Heart right ventricle (tissue), 16 donors: Measurements from ENCODE around the gene INPP4B. TPM values are rescaled to one million over a fixed set of nuclear protein-coding genes. Genes with fewer than 3 reads are reported as not detected.

Experiments
- ATAC-seq, 8 donors: fragments of 200-7000 bp; cut with Tn5 transposase; one replicate each; pipeline ENCODE4 v1.9.1; 2020; ENCODE audit warnings: mild to moderate bottlenecking in 8 of 8, moderate library complexity in 8 of 8, moderate number of reproducible peaks in 1 of 8
- DNase-seq, 2 donors: peaks; one replicate each; pipeline ENCODE4 v3.0.0-alpha.2; 2020
- H3K27ac ChIP-seq, 10 donors: fragments of 200-600 bp; sonication (generic) in 2 of 10; one replicate each; pipeline versions ENCODE4 v1.5.0 to v1.8.0; 2020 to 2022; ENCODE audit warnings: mild to moderate bottlenecking in 3 of 10
- H3K27me3 ChIP-seq, 7 donors: fragments of 200-600 bp; one replicate each; pipeline ENCODE4 v1.8.0; 2021 to 2022; ENCODE audit warnings: mild to moderate bottlenecking in 2 of 7
- H3K36me3 ChIP-seq, 9 donors: fragments of 200-600 bp; sonication (generic) in 1 of 9; one replicate each; pipeline versions ENCODE4 v1.5.0 to v1.8.0; 2020 to 2022; ENCODE audit warnings: mild to moderate bottlenecking in 2 of 9
- H3K4me1 ChIP-seq, 9 donors: fragments of 200-600 bp; sonication (generic) in 1 of 9; one replicate each; pipeline versions ENCODE4 v1.5.0 to v1.8.0; 2020 to 2022; ENCODE audit warnings: mild to moderate bottlenecking in 4 of 9
- H3K4me3 ChIP-seq, 10 donors: fragments of 200-600 bp; sonication (generic) in 2 of 10; one replicate each; pipeline versions ENCODE4 v1.5.0 to v1.8.0; 2020 to 2022; ENCODE audit warnings: mild to moderate bottlenecking in 7 of 10, moderate library complexity in 2 of 10
- H3K9me3 ChIP-seq, 11 donors: fragments of 200-600 bp in 10 of 11; sonication (generic) in 2 of 11; one replicate each; pipeline versions ENCODE4 v1.5.0 to v1.8.0; 2013 to 2022; ENCODE audit warnings: mild to moderate bottlenecking in 2 of 11, control low read depth in 1 of 11, moderate library complexity in 1 of 11
- WGBS, 2 donors: extraction: QIAGEN DNeasy Blood & Tissue Kit; methylation state at CpG; one replicate each; pipeline ENCODE4 v1.1.7; 2013; ENCODE audit warnings: inconsistent platforms in 1 of 2; 5-methylcytosine and 5-hydroxymethylcytosine counted together
- intact Hi-C, 10 donors: fragments of 100-400 bp; cut with DNase I; formaldehyde crosslinking; loops; one replicate each; pipeline versions ENCODE4 v1.11.1 to v1.14.2; 2022
- polyA plus RNA-seq, 2 donors: library from polyadenylated mRNA; stranded (reverse); fragments of 200-250 nt; gene quantifications; one replicate each; pipeline ENCODE4 v1.2.3, GENCODE V29; 2013
- total RNA-seq, 10 donors: library from RNA; stranded (reverse); fragmentation: NEBNext Ultra II Directional in 3 of 10; extraction: Animal tissue kit (Norgen Biotek cat#: 25700) in 3 of 10; gene quantifications; one replicate each; pipeline versions ENCODE4 v1.2.1 to v1.2.4, GENCODE V29; 2021 to 2023
- TF ChIP-seq, protein P1 (sequence below), 9 donors: fragments of 200-600 bp; sonication (generic) in 2 of 9; IDR thresholded peaks; one replicate each; pipeline versions ENCODE4 v1.5.0 to v1.8.0; 2021 to 2022; ENCODE audit warnings: antibody characterized with exemption in 9 of 9, mild to moderate bottlenecking in 5 of 9, moderate library complexity in 1 of 9
- donor health status: Arrhythmogenic right ventricular cardiomyopathy.
- donor health status: ischemic (EF 13 %, LVEDD 7.1; RV severe dilation, severe dysfunction).
- donor health status: healthy with polysubstance abuse.
- donor health status: DM: no; HTN: yes; CAD: no.
- donor health status: DM: no; HTN: no; CAD: no.
- donor health status: ischemic (EF 25% LVEDD 6.9; RV normal size, moderate dysfunction).
- donor health status: ischemic (EF 25% LVEDD 5.7; RV mildly dilated, moderate dysfunction).
- donor health status: healthy.
- donor health status: DM: yes; HTN: yes; CAD: no.
- donor health status: Ischemic cardiomyopathy.
- donor health status: ischemic (EF 35%, LVEDD 5.7; RV mildly dilated, moderate dysfunction).
- donor health status: nonischemic (EF 11% LVEDD 7.7; RV severe dilation, severe dysfunction).
- donor health status: DM: yes; HTN: yes; CAD: no.
- donor health status: PGD.
- donor health status: ischemic (EF 29% LVEDD 5.4; RV normal size, mild dysfunction).
- donor health status: nonischemic (EF 23%, LVEDD 6.1; RV moderate dilation, normal function).

INPP4B gene
- total and polyA plus RNA-seq, 12 donors: 3.7 to 100.0 (median 39.1) TPM

DNA sequence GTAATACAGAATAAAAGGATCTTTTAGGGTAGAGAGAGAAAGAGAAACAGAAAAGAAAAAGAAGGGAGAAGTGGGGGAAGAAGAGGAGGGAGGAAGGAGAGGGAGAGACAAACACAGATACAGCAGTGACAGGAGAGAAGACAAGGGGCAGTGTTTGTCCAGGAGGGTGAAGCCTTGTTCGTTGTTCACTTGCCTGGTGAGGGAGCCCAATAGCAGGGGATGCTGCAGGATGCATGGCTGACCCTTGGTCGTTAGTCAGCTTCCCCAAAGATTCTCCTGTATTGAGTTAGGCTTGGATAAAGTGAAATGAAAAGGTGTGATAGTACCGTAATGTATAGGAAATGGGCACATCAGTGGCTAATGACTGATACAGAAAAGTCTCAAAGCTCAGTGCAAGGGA, 806.1 kb downstream of the INPP4B start:
- intact Hi-C loops: no loop called here

DNA sequence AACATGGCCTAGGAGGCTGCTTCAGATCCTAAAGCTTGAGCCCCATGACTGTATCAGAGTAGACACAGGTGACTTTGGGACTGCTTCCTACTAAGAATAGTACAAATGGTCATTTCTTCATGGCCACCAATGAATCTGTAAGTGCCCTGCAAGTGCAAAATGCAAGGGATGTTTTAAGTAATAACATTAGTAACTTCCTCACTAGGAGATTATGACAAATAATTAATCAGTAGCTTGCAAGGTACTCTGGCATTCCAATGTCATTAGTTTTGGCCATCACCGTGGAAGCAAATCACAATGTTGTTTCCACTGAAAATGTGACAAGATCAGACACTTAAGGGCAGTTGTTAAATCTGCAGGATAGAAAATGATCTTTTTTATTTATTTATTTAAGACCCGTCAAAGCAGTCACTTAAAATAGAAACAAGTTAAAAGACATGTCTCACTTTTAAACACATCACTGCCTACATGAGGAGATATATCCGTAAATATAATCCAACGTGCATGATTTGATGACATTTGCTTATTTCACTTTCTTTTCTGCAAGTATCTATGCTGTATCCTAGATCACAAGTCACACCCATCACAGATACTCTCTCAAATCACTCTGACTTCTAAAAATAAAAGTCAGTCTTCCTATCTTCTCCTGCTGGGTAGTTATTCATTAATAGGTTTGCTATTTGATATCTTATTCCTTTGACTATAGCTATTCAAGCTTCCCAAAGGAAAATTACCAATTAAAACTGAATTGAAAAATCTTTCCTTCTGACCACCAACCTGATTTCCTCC, 809.1 kb downstream of the INPP4B start:
- Histone ChIP-seq H3K9me3 (no peaks in the 10 kb centered on the region), H3K27me3 (no peaks in the 10 kb centered on the region), H3K4me1 (peaks cover 0 to 10% (median 0%) of the 10 kb centered on the region in 9 donors), H3K36me3 (no peaks in the 10 kb centered on the region), H3K27ac (no peak overlapping the region), H3K4me3 (no peak overlapping the region)
- ATAC-seq: no peak
- intact Hi-C loops: no loop called here
- TF ChIP-seq, protein P1, sequence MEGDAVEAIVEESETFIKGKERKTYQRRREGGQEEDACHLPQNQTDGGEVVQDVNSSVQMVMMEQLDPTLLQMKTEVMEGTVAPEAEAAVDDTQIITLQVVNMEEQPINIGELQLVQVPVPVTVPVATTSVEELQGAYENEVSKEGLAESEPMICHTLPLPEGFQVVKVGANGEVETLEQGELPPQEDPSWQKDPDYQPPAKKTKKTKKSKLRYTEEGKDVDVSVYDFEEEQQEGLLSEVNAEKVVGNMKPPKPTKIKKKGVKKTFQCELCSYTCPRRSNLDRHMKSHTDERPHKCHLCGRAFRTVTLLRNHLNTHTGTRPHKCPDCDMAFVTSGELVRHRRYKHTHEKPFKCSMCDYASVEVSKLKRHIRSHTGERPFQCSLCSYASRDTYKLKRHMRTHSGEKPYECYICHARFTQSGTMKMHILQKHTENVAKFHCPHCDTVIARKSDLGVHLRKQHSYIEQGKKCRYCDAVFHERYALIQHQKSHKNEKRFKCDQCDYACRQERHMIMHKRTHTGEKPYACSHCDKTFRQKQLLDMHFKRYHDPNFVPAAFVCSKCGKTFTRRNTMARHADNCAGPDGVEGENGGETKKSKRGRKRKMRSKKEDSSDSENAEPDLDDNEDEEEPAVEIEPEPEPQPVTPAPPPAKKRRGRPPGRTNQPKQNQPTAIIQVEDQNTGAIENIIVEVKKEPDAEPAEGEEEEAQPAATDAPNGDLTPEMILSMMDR (IDR thresholded peaks at IDR 0.05): no peak
- no peak for DNase-seq
- WGBS, 2 donors: 34 to 46% methylated on average over 4 of the region's 4 CpGs

More for the DNA sequence above, 806.1 kb downstream of the INPP4B start:
- H3K27me3 ChIP-seq: no peaks in the 10 kb centered on the region
- H3K27ac ChIP-seq: no peak overlapping the region
- H3K4me3 ChIP-seq: no peak overlapping the region
- H3K36me3 ChIP-seq: no peaks in the 10 kb centered on the region
- DNase-seq: no peak
- H3K4me1 ChIP-seq: peaks cover 0 to 10% (median 0%) of the 10 kb centered on the region in 9 donors
- TF ChIP-seq, protein P1 (IDR thresholded peaks at IDR 0.05): no peak
- H3K9me3 ChIP-seq: no peaks in the 10 kb centered on the region
- 70 to 72% methylated on average over 3 of the region's 3 CpGs for WGBS, 2 donors
- ATAC-seq: no peak

DNA sequence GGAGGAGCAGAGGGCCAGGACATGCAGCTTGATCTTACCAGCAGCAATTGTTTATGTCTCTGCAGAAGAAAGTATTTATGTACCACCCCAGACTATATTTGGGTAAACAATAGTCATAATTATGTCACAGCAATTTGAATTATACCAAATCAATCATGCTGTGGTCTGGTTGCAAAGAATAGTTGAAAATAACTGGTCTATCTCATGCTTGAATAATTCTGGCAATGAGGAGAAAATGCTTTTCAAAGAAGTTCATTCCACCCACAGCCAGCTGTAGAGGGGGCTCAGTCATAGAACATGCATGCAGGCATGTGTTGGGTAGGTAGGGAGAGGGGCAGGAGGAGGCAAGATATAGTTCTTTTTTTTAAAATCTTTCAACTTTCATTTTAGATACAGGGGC, 810.5 kb downstream of the INPP4B start:
- no peaks in the 10 kb centered on the region for H3K27me3 ChIP-seq
- no peaks in the 10 kb centered on the region for H3K36me3 ChIP-seq
- TF ChIP-seq, protein P1 (IDR thresholded peaks at IDR 0.05): no peak
- no peak for ATAC-seq
- no peak overlapping the region for H3K4me3 ChIP-seq
- intact Hi-C loops: no loop called here
- no peak for DNase-seq
- no peaks in the 10 kb centered on the region for H3K9me3 ChIP-seq
- no peak overlapping the region for H3K27ac ChIP-seq
- H3K4me1 ChIP-seq: peaks cover 0 to 10% (median 0%) of the 10 kb centered on the region in 9 donors

DNA sequence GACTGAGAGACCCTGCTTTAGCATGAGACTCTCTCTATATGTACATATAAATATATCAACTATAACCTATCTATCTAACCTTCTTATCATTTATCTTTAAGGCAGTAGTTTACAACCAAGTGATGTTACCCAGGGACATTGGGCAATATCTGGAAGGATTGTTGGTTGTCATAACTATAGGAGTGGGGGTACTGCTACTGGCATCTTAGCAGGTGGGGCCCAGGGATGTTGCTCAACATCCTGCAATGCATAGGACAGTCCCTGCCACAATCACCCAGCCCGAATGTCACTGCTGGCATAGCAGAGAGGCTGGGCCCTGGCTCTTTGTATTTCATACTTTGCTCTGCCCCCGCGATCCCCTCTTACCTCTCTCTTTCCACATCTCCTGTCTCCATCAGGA, 812.0 kb downstream of the INPP4B start:
- TF ChIP-seq, protein P1 (IDR thresholded peaks at IDR 0.05): no peak
- no peak overlapping the region for H3K27ac ChIP-seq
- ATAC-seq (no peak), DNase-seq (no peak)
- no peak overlapping the region for H3K4me3 ChIP-seq
- no peaks in the 10 kb centered on the region for H3K27me3 ChIP-seq
- whole genome bisulfite sequencing, 2 donors: 96 to 98% methylated on average over 3 of the region's 3 CpGs
- H3K4me1 ChIP-seq: peaks cover 0 to 14% (median 6%) of the 10 kb centered on the region in 9 donors
- no peaks in the 10 kb centered on the region for H3K36me3 ChIP-seq
- intact Hi-C loops: no loop called here
- H3K9me3 ChIP-seq: no peaks in the 10 kb centered on the region
